OCI-LY7 (cell line): ENCODE measurements around the gene HPCAL4. TPM values are rescaled to one million over a fixed set of nuclear protein-coding genes. Genes with fewer than 3 reads are reported as not detected.

Experiments
- BruUV-seq: library from RNA; stranded (reverse); fragments of 400-500 nt; replicated peaks from 2 replicates; lab custom pipeline; 2021; lab: Mats Ljungman, UMichigan
- CTCF ChIA-PET: fragments of 300-600 bp; sonication (Branson Sonifier 250); formaldehyde crosslinking; loops from one replicate; lab custom pipeline; 2022; ENCODE audit warnings: antibody characterized with exemption; ENCODE audit not compliant: unreplicated experiment; lab: Charles Lee
- POLR2A ChIA-PET: fragments of 300-600 bp; sonication (Branson Sonifier 250); formaldehyde crosslinking; loops from one replicate; lab custom pipeline; 2022; ENCODE audit warnings: antibody characterized with exemption; lab: Charles Lee
- DNase-seq: peaks from one replicate; pipeline ENCODE4 v3.0.0-alpha.2; 2015; ENCODE audit warnings: low spot score
- H2AFZ ChIP-seq: fragments of 200-600 bp; sonication (generic), shearing (Covaris generic); 2 replicates; pipeline ENCODE4 v1.6.1; 2014; ENCODE audit warnings: mild to moderate bottlenecking, antibody characterized with exemption, low read length, moderate library complexity
- H3K27ac ChIP-seq: fragments of 200-600 bp; sonication (generic); 2 replicates; pipeline ENCODE4 v1.5.1; 2014; ENCODE audit warnings: mixed run types, low read depth, mild to moderate bottlenecking, moderate library complexity, low read length, inconsistent platforms; ENCODE audit not compliant: poor library complexity, severe bottlenecking
- H3K36me3 ChIP-seq: fragments of 200-600 bp; sonication (generic); 2 replicates; pipeline ENCODE4 v1.6.1; 2014; ENCODE audit warnings: mild to moderate bottlenecking, antibody characterized with exemption, low read length, moderate library complexity, mixed read lengths; ENCODE audit not compliant: insufficient read depth
- H3K4me1 ChIP-seq: fragments of 200-600 bp; sonication (generic); 2 replicates; pipeline ENCODE4 v1.5.1; 2014; ENCODE audit warnings: mild to moderate bottlenecking, low read length; ENCODE audit not compliant: insufficient read depth, poor library complexity, severe bottlenecking
- H3K4me2 ChIP-seq: fragments of 200-600 bp; sonication (generic); 2 replicates; pipeline ENCODE4 v1.6.1; 2014; ENCODE audit warnings: mild to moderate bottlenecking, low read length
- H3K4me3 ChIP-seq: fragments of 200-600 bp; sonication (generic); 2 replicates; pipeline ENCODE4 v1.5.1; 2014; ENCODE audit warnings: mild to moderate bottlenecking, low read depth, low read length; ENCODE audit not compliant: poor library complexity, severe bottlenecking
- H3K79me2 ChIP-seq: fragments of 200-600 bp; sonication (generic); 2 replicates; pipeline ENCODE4 v1.6.1; 2016; ENCODE audit warnings: low read depth, mild to moderate bottlenecking, low read length, moderate library complexity, mixed read lengths; ENCODE audit not compliant: insufficient read depth
- H3K9me2 ChIP-seq: fragments of 200-600 bp; sonication (generic); 2 replicates; pipeline ENCODE4 v1.6.1; 2016; ENCODE audit warnings: mild to moderate bottlenecking, low read length, mixed read lengths; ENCODE audit not compliant: insufficient read depth
- H3K9me3 ChIP-seq: fragments of 200-600 bp; sonication (generic); 2 replicates; pipeline ENCODE4 v1.6.1; 2014; ENCODE audit warnings: mild to moderate bottlenecking, mixed run types, low read length, mixed read lengths
- H4K20me1 ChIP-seq: fragments of 200-600 bp; sonication (generic); 2 replicates; pipeline ENCODE4 v1.6.1; 2014; ENCODE audit warnings: mild to moderate bottlenecking, antibody characterized with exemption, low read length, moderate library complexity, mixed read lengths; ENCODE audit not compliant: insufficient read depth
- EZH2phosphoT487 ChIP-seq: fragments of 200-600 bp; sonication (generic); IDR thresholded peaks from 2 replicates; pipeline ENCODE4 v1.6.1; 2018; ENCODE audit warnings: low read depth, borderline replicate concordance, mild to moderate bottlenecking, mixed run types, antibody characterized with exemption, low read length, moderate library complexity, mixed read lengths
- intact Hi-C: fragments of 100-400 bp; cut with micrococcal nuclease; formaldehyde crosslinking; loops from one replicate; pipeline ENCODE4 v1.10.0; 2022; ENCODE audit not compliant: unreplicated experiment
- total RNA-seq, 2 experiments: library from RNA; depleted of rRNA in 1 of 2; stranded (reverse); fragments of >200 nt in 1 of 2; shearing (Covaris generic) in 1 of 2; gene quantifications; 2 replicates each; pipeline ENCODE4 v1.2.3, GENCODE V29; 2014 to 2022
- TF ChIP-seq, protein P1 (sequence below): fragments of 200-600 bp; sonication (generic); conservative IDR thresholded peaks from 2 replicates; pipeline ENCODE4 v1.5.1; 2014; ENCODE audit warnings: mild to moderate bottlenecking, antibody characterized with exemption, low read length, moderate library complexity, mixed read lengths

HPCAL4 gene
- total RNA-seq, 2 experiments from 2014 or later, result not detected

DNA sequence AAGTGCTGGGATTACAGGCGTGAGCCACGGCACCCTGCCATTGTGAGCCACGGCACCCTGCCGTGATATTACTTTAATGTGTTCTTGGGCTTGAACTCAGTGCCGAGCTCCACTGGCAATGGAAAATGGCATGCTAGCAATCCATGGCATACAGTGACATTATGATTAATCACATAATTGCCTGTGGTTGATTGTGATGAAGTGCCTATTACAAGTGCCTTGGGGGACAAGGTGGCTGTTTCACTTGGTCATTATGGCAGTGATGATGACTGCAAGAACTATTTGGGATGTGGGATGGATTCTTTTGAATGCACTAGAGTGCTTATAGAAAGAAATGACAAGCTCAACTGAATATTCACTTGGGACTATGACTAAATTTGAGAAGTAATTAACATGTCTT, 22.3 kb upstream of the HPCAL4 start:
- Histone ChIP-seq H3K9me2 (no peaks in the 10 kb centered on the region), H3K9me3 (no peaks in the 10 kb centered on the region), H3K36me3 (no peaks in the 10 kb centered on the region), H3K4me2 (no peak overlapping the region), H2AFZ (no peak overlapping the region), H4K20me1 (no peaks in the 10 kb centered on the region), H3K79me2 (no peaks in the 10 kb centered on the region), H3K4me1 (no peaks in the 10 kb centered on the region), H3K4me3 (no peak overlapping the region), H3K27ac (no peak overlapping the region)
- CTCF ChIA-PET, result no interaction called here
- no peak for DNase-seq
- intact Hi-C loops, result no loop called here
- TF ChIP-seq, protein P1, sequence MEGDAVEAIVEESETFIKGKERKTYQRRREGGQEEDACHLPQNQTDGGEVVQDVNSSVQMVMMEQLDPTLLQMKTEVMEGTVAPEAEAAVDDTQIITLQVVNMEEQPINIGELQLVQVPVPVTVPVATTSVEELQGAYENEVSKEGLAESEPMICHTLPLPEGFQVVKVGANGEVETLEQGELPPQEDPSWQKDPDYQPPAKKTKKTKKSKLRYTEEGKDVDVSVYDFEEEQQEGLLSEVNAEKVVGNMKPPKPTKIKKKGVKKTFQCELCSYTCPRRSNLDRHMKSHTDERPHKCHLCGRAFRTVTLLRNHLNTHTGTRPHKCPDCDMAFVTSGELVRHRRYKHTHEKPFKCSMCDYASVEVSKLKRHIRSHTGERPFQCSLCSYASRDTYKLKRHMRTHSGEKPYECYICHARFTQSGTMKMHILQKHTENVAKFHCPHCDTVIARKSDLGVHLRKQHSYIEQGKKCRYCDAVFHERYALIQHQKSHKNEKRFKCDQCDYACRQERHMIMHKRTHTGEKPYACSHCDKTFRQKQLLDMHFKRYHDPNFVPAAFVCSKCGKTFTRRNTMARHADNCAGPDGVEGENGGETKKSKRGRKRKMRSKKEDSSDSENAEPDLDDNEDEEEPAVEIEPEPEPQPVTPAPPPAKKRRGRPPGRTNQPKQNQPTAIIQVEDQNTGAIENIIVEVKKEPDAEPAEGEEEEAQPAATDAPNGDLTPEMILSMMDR, result no peak
- no peak for TF ChIP-seq EZH2phosphoT487
- BruUV-seq, result no TSS peak
- POLR2A ChIA-PET, result interaction anchor here (0.6 kb wide), 1 partner anchor 102 kb away, joined by 3 read pairs; no protein-coding TSS in a partner anchor

DNA sequence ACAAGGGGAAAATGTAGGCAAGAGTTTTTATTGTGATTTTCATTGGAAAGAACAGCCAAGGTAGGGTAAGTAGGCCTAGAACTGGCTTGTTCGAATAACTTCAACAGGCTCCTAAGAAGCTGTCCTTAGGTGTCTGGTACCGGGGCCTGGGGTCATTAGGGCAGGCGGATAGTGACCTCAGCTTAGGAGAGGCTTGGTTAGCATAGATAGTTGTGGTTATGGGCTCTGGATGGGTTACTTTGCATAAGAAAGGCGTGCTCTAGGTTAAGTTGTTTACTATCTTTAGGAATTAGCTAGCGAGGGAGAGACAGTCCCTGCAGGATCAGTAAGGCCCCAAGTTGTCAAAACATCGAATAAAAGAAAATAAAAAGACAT, 20.7 kb upstream of the HPCAL4 start:
- Histone ChIP-seq H3K79me2 (no peaks in the 10 kb centered on the region), H3K4me3 (no peak overlapping the region), H4K20me1 (no peaks in the 10 kb centered on the region), H3K36me3 (no peaks in the 10 kb centered on the region), H3K4me2 (no peak overlapping the region), H3K9me3 (no peaks in the 10 kb centered on the region), H3K9me2 (no peaks in the 10 kb centered on the region), H2AFZ (no peak overlapping the region), H3K27ac (no peak overlapping the region), H3K4me1 (no peaks in the 10 kb centered on the region)
- ChIA-PET POLR2A (interaction anchor here (0.7 kb wide), 1 partner anchor 22 kb away, joined by 3 read pairs; no protein-coding TSS in a partner anchor), CTCF (no interaction called here)
- DNase-seq, result no peak
- TF ChIP-seq, protein P1, result no peak
- TF ChIP-seq EZH2phosphoT487, result no peak
- BruUV-seq, result no TSS peak
- intact Hi-C loops, result no loop called here

DNA sequence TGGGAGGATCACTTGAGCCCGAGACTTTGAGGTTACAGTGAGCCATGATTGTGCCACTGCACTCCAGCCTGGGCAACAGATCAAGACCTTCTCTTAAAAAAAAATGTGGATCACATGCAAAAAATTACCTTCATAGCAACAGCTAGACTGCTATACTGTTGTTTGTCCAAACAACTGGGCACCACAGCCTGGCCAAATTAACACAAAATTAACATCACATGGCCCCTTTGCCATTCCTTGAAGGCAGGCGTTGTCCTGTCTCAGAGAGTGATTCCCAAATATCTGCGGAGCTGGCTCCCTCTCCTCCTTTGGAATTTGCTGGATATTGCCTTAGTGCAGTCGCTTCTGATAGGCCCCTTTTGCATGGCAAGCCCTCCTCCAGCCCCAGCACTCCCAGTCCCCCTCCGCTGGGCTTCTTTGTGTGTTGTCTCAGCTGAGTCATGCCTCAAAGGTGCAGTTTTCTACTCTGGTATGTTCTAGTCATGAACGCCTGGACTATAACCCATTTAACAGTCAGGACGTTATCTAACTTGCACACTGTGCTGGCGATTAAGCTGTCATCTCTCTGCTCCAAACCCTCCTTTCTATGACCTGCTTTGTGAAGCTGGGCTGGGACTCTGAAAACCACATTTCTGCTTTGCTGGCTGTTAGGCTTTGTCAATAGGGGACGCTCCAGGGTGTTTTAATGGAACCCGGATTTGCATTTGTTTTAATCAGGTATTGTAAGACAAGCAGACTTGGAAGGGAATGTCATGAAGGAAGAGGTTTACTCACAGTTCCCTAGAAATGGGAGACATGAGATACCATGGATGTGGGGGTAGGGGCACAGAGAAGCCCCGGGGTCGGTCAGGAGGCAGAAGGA, 20.1 kb upstream of the HPCAL4 start:
- Histone ChIP-seq H2AFZ (no peak overlapping the region), H3K4me3 (no peak overlapping the region), H3K27ac (no peak overlapping the region), H3K4me2 (no peak overlapping the region), H3K36me3 (no peaks in the 10 kb centered on the region), H4K20me1 (no peaks in the 10 kb centered on the region), H3K9me2 (no peaks in the 10 kb centered on the region), H3K9me3 (no peaks in the 10 kb centered on the region), H3K4me1 (no peaks in the 10 kb centered on the region), H3K79me2 (no peaks in the 10 kb centered on the region)
- ChIA-PET POLR2A (no interaction called here), CTCF (no interaction called here)
- DNase-seq, result no peak
- TF ChIP-seq EZH2phosphoT487, result no peak
- TF ChIP-seq, protein P1, result 0 out of 2 replicates have a peak, but pooled peaks have one; percentile 14
- BruUV-seq, result no TSS peak
- intact Hi-C loops, result no loop called here
